Breast epithelium (tissue), 3 donors: ENCODE measurements around the gene BOK.

Source experiments
- CTCF ChIP-seq, 3 donors: fragments of 450-650 bp; IDR thresholded peaks; one replicate each; pipeline ENCODE4 v1.5.1; 2016 to 2017; ENCODE audit warnings: antibody characterized with exemption in 3 of 3, mild to moderate bottlenecking in 3 of 3, moderate library complexity in 3 of 3
- POLR2AphosphoS5 ChIP-seq, 3 donors: sonication (generic); formaldehyde crosslinking; IDR thresholded peaks; one replicate each; pipeline ENCODE4 v1.6.1; 2017; ENCODE audit warnings: antibody characterized with exemption in 3 of 3

DNA sequence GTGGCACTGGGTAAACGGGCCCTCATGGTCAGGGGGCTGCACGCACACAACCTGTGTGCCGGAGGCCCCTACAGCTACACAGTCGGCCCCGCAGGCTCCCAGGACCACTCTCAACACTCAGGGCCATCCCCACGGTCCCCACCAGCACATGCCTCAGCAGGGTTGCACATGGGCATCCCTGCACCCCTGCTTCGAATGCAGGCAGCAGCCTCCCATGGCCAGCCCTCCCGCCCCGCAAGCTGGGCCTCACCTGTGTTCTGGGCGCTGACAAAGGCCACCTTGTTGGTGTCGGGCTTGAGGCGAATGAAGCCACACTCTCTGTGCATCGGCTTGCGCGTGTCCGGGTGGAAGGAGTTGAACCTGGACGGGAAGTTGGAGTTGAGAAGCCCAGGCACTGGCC, 44.2 kb downstream of the BOK start:
- TF ChIP-seq CTCF (IDR thresholded peaks at IDR 0.05) (no peak), POLR2AphosphoS5 (IDR thresholded peaks at IDR 0.05) (no peak)
